ENCODE data around the gene ZNF683.
"Not testable (repeated sequence)": the region's sequence is repeated elsewhere in the genome, so short reads cannot be mapped to it uniquely, and the experiment has no call there.

ZNF683 gene

DNA sequence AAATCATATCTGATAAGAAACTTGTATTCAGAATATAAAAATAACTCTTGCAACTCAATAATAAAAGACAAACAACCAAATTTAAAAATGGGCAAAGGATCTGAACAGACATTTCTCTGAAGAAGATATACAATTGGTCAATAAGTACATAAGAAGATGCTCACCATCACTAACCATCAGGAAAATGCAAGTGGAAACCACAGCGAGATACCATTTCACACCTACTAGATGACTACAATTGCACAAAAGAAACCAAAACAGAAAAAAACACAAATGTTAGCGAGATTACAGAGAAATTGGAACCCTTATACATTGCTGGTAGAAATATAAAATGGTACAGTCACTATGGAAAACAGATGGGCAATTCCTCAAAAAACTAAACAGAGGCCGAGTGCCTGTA, 11.5 kb upstream of the ZNF683 start:
- H3K9me3 ChIP-seq (ENCODE audit: insufficient read depth, low read depth, low read length), result no peaks in the 10 kb centered on the region
- H3K36me3 ChIP-seq (ENCODE audit: insufficient read depth, low read length), result no peaks in the 10 kb centered on the region
- no peak overlapping the region for H3K9ac ChIP-seq (ENCODE audit: low read depth, low read length)
- WGBS, result 96% methylated on average over 3 of the region's 3 CpGs
- no peaks in the 10 kb centered on the region for H3K27me3 ChIP-seq (ENCODE audit: insufficient read depth, low read length)
- no peak overlapping the region for H3K27ac ChIP-seq (ENCODE audit: low read depth, low read length)
- peaks cover 2% of the 10 kb centered on the region; the same call in 1 of the 2 replicates for H3K4me1 ChIP-seq (ENCODE audit: insufficient read depth, low read length)
- H3K4me3 ChIP-seq (ENCODE audit: low read length), result no peak overlapping the region

DNA sequence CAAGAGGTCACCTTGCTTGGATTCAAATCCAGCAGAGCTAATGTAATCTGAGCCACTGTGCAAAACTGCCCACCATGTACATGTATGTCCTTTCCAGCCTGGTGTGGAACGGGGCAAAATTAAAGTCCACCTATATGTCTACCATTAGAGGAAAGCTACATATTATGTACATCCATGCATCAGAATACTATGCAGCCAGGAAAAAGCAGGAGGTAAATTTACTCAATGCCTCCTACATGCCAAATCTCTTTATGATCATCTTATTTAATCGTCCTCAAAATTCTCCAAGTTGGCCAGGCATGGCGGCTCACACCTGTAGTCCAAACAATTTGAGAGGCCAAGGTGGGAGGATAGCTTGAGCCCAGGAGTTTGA, 6.3 kb upstream of the ZNF683 start:
- WGBS, result 95% methylated on average over 3 of the region's 3 CpGs
- Histone ChIP-seq H3K4me1 (ENCODE audit: insufficient read depth, low read length) (peaks cover 5% of the 10 kb centered on the region; the same call in 1 of the 2 replicates), H3K4me3 (ENCODE audit: low read length) (no peak overlapping the region), H3K27ac (ENCODE audit: low read depth, low read length) (no peak overlapping the region), H3K9ac (ENCODE audit: low read depth, low read length) (no peak overlapping the region), H3K9me3 (ENCODE audit: insufficient read depth, low read depth, low read length) (no peaks in the 10 kb centered on the region), H3K27me3 (ENCODE audit: insufficient read depth, low read length) (no peaks in the 10 kb centered on the region), H3K36me3 (ENCODE audit: insufficient read depth, low read length) (no peaks in the 10 kb centered on the region)

- WGBS, result 73% methylated on average over 5 of the region's 5 CpGs
- H3K27ac ChIP-seq (ENCODE audit: low read depth, low read length), result no peak overlapping the region
Measured at GRCh38 chr1:26378088-26378878, 5.7 kb upstream of the ZNF683 start.

DNA sequence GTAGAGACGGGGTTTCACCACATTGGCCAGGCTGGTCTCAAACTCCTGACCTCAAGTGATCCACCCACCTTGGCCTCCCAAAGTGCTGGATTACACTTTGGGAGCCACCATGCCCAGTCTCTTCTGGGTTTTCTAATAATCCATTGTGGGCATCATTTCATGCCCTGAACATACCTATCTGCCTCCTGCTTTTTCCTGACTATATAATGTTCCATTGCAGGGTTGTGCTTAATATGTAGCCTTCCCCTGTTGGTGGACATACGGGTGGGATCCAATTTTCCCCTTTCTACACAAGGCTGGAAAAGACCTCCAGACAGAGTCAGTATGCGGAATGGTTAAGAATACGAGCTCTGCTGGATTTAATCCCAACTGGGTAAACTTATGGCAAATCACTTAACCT, 3.5 kb upstream of the ZNF683 start:
- Histone ChIP-seq H3K36me3 (ENCODE audit: insufficient read depth, low read length) (no peaks in the 10 kb centered on the region), H3K4me1 (ENCODE audit: insufficient read depth, low read length) (peaks cover 5% of the 10 kb centered on the region; the same call in 1 of the 2 replicates), H3K9me3 (ENCODE audit: insufficient read depth, low read depth, low read length) (no peaks in the 10 kb centered on the region), H3K27me3 (ENCODE audit: insufficient read depth, low read length) (no peaks in the 10 kb centered on the region), H3K27ac (ENCODE audit: low read depth, low read length) (no peak overlapping the region), H3K4me3 (ENCODE audit: low read length) (no peak overlapping the region), H3K9ac (ENCODE audit: low read depth, low read length) (no peak overlapping the region)
- 92% methylated on average over 4 of the region's 4 CpGs for WGBS

More at GRCh38 chr1:26378088-26378878, 5.7 kb upstream of the ZNF683 start:
- Histone ChIP-seq H3K36me3 (ENCODE audit: insufficient read depth, low read length) (no peaks in the 10 kb centered on the region), H3K4me1 (ENCODE audit: insufficient read depth, low read length) (peaks cover 5% of the 10 kb centered on the region; the same call in 1 of the 2 replicates), H3K27me3 (ENCODE audit: insufficient read depth, low read length) (no peaks in the 10 kb centered on the region), H3K4me3 (ENCODE audit: low read length) (no peak overlapping the region), H3K9ac (ENCODE audit: low read depth, low read length) (no peak overlapping the region), H3K9me3 (ENCODE audit: insufficient read depth, low read depth, low read length) (no peaks in the 10 kb centered on the region)

DNA sequence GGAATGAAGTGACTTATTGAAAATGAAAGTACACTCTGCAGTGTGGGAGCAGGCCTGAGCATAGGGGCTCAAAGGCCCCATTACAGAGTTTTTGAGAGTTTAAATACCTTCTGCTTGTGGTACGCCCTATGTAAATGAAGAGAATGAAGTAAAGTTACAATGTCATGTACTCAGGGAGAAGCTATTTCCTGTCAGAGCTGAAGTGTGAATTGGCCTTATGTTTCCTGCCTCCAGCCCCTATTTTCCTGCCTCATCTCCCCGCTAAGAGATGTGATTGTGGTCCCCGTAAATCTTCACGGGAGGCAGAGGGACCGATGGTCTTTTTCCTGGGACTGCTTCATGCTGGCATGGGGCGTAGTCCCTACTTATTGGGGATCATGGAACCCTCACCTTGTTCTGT, 2.5 kb upstream of the ZNF683 start:
- Histone ChIP-seq H3K27me3 (ENCODE audit: insufficient read depth, low read length) (no peaks in the 10 kb centered on the region), H3K9me3 (ENCODE audit: insufficient read depth, low read depth, low read length) (no peaks in the 10 kb centered on the region), H3K4me1 (ENCODE audit: insufficient read depth, low read length) (peaks cover 5% of the 10 kb centered on the region; the same call in 1 of the 2 replicates), H3K36me3 (ENCODE audit: insufficient read depth, low read length) (no peaks in the 10 kb centered on the region), H3K9ac (ENCODE audit: low read depth, low read length) (no peak overlapping the region), H3K4me3 (ENCODE audit: low read length) (no peak overlapping the region), H3K27ac (ENCODE audit: low read depth, low read length) (no peak overlapping the region)
- WGBS, result 77% methylated on average over 6 of the region's 6 CpGs

- H3K27ac ChIP-seq (ENCODE audit: low read depth, low read length); H3K9me3 ChIP-seq (ENCODE audit: insufficient read depth, low read depth, low read length); H3K4me1 ChIP-seq (ENCODE audit: insufficient read depth, low read length); H3K9ac ChIP-seq (ENCODE audit: low read depth, low read length); H3K4me3 ChIP-seq (ENCODE audit: low read length); H3K27me3 ChIP-seq (ENCODE audit: insufficient read depth, low read length); H3K36me3 ChIP-seq (ENCODE audit: insufficient read depth, low read length): not testable (repeated sequence)
- WGBS, result 48% methylated on average over 2 of the region's 2 CpGs
Measured at GRCh38 chr1:26374361-26374760, 1.8 kb upstream of the ZNF683 start.

DNA sequence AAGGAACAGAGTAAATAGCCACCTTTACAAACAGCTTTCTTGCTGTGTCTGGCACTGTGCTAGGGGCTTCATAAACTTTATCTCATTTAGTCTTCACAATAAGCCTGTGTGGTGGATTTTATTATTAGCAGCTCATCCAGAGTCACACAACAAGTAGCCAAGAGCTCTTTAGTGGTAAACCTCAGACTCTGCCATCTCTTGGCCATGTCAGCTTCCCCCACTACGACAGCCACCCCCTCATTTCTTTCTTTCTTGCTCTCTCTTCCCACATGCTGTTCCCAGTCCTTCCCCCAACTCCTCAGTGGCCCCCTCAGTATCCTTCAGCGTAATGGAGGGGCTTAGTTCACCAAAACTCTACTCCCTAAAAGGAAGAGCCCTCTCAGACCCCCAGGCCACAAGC, 1.2 kb upstream of the ZNF683 start:
- WGBS, result 60% methylated on average over 2 of the region's 2 CpGs
- no peak overlapping the region for H3K4me3 ChIP-seq (ENCODE audit: low read length)
- H3K27ac ChIP-seq (ENCODE audit: low read depth, low read length), result no peak overlapping the region
- H3K27me3 ChIP-seq (ENCODE audit: insufficient read depth, low read length), result no peaks in the 10 kb centered on the region
- no peaks in the 10 kb centered on the region for H3K9me3 ChIP-seq (ENCODE audit: insufficient read depth, low read depth, low read length)
- H3K9ac ChIP-seq (ENCODE audit: low read depth, low read length), result no peak overlapping the region
- H3K4me1 ChIP-seq (ENCODE audit: insufficient read depth, low read length), result peaks cover 5% of the 10 kb centered on the region; the same call in 1 of the 2 replicates
- H3K36me3 ChIP-seq (ENCODE audit: insufficient read depth, low read length), result no peaks in the 10 kb centered on the region

DNA sequence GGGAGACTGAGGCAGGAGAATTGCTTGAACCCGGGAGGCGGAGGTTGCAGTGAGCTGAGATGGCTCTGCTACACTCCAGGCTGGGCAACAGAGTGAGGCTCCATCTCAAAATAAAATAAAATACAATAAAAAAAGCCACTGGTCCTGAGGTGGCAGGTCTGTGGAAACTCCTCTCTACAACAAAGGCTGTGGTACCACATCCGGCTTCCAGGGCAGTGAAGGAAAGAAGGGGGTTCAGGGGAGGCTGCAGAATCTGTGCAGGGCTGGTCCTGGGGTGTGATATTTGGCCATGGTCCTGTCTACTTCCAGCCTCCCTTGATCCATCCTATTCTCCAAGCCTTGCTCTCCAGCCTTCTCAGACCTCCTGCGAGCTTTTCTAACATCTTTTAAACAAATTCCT, 731 bp upstream of the ZNF683 start:
- H3K4me3 ChIP-seq (ENCODE audit: low read length), result no peak overlapping the region
- no peak overlapping the region for H3K27ac ChIP-seq (ENCODE audit: low read depth, low read length)
- no peaks in the 10 kb centered on the region for H3K27me3 ChIP-seq (ENCODE audit: insufficient read depth, low read length)
- peaks cover 5% of the 10 kb centered on the region; the same call in 1 of the 2 replicates for H3K4me1 ChIP-seq (ENCODE audit: insufficient read depth, low read length)
- H3K9ac ChIP-seq (ENCODE audit: low read depth, low read length), result no peak overlapping the region
- H3K36me3 ChIP-seq (ENCODE audit: insufficient read depth, low read length), result no peaks in the 10 kb centered on the region
- 87% methylated on average over 4 of the region's 4 CpGs for whole genome bisulfite sequencing
- no peaks in the 10 kb centered on the region for H3K9me3 ChIP-seq (ENCODE audit: insufficient read depth, low read depth, low read length)

- Histone ChIP-seq H3K4me1 (ENCODE audit: insufficient read depth, low read length) (peaks cover 5% of the 10 kb centered on the region; the same call in 1 of the 2 replicates), H3K9me3 (ENCODE audit: insufficient read depth, low read depth, low read length) (no peaks in the 10 kb centered on the region), H3K27ac (ENCODE audit: low read depth, low read length) (no peak overlapping the region), H3K36me3 (ENCODE audit: insufficient read depth, low read length) (no peaks in the 10 kb centered on the region), H3K27me3 (ENCODE audit: insufficient read depth, low read length) (no peaks in the 10 kb centered on the region), H3K9ac (ENCODE audit: low read depth, low read length) (no peak overlapping the region), H3K4me3 (ENCODE audit: low read length) (no peak overlapping the region)
- WGBS, result 92% methylated on average over 5 of the region's 5 CpGs
Measured at GRCh38 chr1:26372039-26372438, 511 bp downstream of the ZNF683 start.

GRCh38 chr1:26370591-26371382, 1.8 kb downstream of the ZNF683 start:
- Histone ChIP-seq H3K4me3 (ENCODE audit: low read length) (no peak overlapping the region), H3K9ac (ENCODE audit: low read depth, low read length) (no peak overlapping the region), H3K4me1 (ENCODE audit: insufficient read depth, low read length) (peaks cover 5% of the 10 kb centered on the region; the same call in 1 of the 2 replicates), H3K27ac (ENCODE audit: low read depth, low read length) (no peak overlapping the region), H3K36me3 (ENCODE audit: insufficient read depth, low read length) (no peaks in the 10 kb centered on the region), H3K9me3 (ENCODE audit: insufficient read depth, low read depth, low read length) (no peaks in the 10 kb centered on the region), H3K27me3 (ENCODE audit: insufficient read depth, low read length) (no peaks in the 10 kb centered on the region)
- 74% methylated on average over 6 of the region's 6 CpGs for WGBS

DNA sequence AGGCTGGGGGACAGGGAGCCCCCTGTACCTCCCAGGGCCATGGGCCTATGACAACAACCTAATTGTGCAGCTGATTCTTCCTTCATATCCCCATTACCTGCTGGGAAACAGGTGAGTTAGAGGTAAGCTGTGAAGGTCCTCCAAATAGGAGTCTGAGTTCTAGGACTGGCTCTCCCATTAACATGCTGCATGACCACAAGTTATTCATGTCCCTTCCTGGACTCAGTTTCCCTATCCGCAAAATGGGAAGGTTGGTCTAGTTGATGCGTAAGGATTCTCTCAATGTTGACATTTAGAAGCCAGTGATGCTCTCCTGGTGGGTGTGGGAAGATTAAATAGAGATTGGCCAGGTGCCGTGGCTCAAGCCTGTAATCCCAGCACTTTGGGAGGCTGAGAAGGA, 4.1 kb downstream of the ZNF683 start:
- no peak overlapping the region for H3K27ac ChIP-seq (ENCODE audit: low read depth, low read length)
- H3K4me1 ChIP-seq (ENCODE audit: insufficient read depth, low read length), result no peaks in the 10 kb centered on the region
- WGBS, result 94% methylated on average over 3 of the region's 3 CpGs
- H3K27me3 ChIP-seq (ENCODE audit: insufficient read depth, low read length), result peaks cover 12% of the 10 kb centered on the region
- H3K4me3 ChIP-seq (ENCODE audit: low read length), result no peak overlapping the region
- H3K9me3 ChIP-seq (ENCODE audit: insufficient read depth, low read depth, low read length), result no peaks in the 10 kb centered on the region
- no peak overlapping the region for H3K9ac ChIP-seq (ENCODE audit: low read depth, low read length)
- no peaks in the 10 kb centered on the region for H3K36me3 ChIP-seq (ENCODE audit: insufficient read depth, low read length)
